Fibroblast of gingiva (primary cell): ENCODE measurements around the gene CDKN1B.

Experiments used
- DNase-seq: peaks from one replicate; pipeline ENCODE4 v3.0.0-alpha.2; 2011; ENCODE audit warnings: low read depth

CDKN1B gene

GRCh38 chr12:12701457-12701856 is 15.7 kb upstream of the CDKN1B start:
- DNase-seq = no peak

- peak; percentile 89 for DNase-seq
These were observed 12.5 kb upstream of the CDKN1B start for GRCh38 chr12:12704593-12705230.

DNA sequence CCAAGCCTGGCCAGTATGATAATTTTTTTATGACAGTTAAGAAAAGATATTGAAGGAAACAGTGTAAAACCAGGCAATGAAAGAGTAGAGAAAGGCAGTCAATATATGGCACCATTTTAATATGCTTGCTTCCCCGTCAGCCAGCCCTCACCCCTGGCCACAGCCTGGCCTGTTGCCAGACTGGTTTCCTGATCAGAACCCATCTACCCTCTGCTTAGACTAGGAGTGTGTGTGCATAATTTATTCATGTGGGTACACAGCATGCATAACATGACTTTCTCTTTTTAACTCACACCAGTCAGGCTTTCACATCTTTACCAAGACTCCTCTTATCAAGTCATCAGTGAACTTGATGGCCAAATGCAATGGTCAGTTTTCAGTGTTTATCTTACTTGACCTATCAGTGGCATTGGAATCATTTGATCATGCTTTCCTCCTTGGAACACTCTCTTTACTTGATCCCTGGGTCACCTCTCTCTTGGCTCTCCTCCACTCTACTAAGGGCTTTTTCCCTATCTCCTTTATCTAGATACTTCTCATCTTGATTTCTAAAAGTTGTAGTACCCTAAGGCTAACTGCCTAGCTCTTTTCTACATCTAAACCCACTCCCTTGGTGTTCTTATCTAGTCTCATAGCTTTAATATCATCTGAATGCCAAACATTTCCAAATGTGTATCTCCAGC is 11.2 kb upstream of the CDKN1B start:
- DNase-seq = no peak

- DNase-seq = no peak
These were observed 3.3 kb upstream of the CDKN1B start for GRCh38 chr12:12713932-12714275.

- DNase-seq = no peak
These were observed 2.7 kb upstream of the CDKN1B start for GRCh38 chr12:12714276-12715021.

DNA sequence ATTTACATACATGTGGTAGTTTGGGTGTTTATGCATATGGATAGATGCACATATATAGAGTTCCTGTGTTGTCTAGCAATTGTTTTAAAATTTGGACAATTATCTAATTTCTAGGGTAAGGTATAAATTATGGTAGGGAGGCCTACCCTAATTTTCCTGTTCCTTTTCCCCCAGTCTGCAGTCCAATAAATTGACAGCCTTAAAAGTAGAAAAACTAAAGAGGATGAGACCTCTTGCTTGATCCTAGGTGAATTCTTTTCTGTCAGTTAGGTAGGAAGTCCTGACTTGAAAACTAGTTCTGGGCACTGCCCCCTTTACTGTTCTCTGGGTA is 2.1 kb upstream of the CDKN1B start:
- no peak for DNase-seq

DNA sequence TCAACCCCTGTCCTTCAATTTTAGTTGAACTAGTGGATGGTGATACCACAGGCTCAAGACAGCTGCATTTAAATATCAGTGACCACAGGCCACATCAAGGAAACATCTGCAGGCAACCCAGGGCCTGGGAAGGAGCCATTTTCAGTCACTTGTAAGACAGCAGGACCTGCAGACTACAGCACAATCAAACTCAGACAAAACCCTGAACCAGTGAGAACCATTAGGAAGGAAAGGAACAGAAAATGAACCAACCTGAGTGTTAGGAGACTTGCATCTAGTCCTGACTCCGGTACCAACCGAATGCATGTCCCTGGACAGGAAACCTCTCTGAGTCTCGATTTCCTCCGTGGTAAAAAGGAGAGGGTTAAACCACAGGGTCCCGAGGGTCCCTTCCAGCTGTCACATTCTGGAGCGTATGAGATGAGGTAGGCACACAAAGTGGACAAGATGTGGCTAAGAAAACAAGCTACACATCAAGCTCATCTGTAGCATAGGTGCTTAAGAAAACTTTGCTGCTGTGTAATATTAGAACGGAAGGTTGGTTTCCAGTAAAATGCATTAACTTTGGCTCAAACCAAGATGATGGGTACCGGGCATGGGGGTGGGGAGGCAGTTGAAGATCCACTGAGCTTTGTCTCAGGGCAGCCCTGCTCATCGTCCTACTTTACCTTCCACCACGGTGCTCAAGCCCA is 1.6 kb upstream of the CDKN1B start:
- no peak for DNase-seq

GRCh38 chr12:12716151-12716792 is 896 bp upstream of the CDKN1B start:
- no peak for DNase-seq

GRCh38 chr12:12717586-12718380 is 615 bp downstream of the CDKN1B start:
- no peak for DNase-seq

GRCh38 chr12:12718381-12718759 is 1.2 kb downstream of the CDKN1B start:
- no peak for DNase-seq

DNA sequence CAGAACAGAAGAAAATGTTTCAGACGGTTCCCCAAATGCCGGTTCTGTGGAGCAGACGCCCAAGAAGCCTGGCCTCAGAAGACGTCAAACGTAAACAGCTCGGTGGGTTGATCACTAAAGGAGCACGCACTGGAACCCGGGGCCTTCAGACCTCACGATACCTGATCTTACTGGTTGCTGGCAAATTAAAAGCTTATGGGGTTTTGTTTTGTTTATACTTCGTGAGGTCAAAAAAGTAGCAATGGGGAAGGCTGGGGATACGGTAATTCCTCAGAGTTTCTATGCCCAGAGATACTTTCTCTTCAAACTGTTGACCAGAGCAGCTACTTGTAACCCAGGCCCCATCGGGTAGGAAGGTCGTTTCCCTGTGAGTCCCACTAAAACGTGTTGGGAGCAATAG is 1.7 kb downstream of the CDKN1B start:
- peak; percentile 64 for DNase-seq

- DNase-seq = no peak
These were observed 2.3 kb downstream of the CDKN1B start for GRCh38 chr12:12719496-12719895.

GRCh38 chr12:12720052-12720451 is 2.9 kb downstream of the CDKN1B start:
- no peak for DNase-seq

GRCh38 chr12:12720672-12721161 is 3.5 kb downstream of the CDKN1B start:
- DNase-seq = peak; percentile 50

DNA sequence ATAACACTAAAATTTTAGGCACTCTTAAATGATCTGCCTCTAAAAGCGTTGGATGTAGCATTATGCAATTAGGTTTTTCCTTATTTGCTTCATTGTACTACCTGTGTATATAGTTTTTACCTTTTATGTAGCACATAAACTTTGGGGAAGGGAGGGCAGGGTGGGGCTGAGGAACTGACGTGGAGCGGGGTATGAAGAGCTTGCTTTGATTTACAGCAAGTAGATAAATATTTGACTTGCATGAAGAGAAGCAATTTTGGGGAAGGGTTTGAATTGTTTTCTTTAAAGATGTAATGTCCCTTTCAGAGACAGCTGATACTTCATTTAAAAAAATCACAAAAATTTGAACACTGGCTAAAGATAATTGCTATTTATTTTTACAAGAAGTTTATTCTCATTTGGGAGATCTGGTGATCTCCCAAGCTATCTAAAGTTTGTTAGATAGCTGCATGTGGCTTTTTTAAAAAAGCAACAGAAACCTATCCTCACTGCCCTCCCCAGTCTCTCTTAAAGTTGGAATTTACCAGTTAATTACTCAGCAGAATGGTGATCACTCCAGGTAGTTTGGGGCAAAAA is 4.1 kb downstream of the CDKN1B start:
- DNase-seq = no peak

- no peak for DNase-seq
These were observed 4.8 kb downstream of the CDKN1B start for GRCh38 chr12:12721814-12722434.

DNA sequence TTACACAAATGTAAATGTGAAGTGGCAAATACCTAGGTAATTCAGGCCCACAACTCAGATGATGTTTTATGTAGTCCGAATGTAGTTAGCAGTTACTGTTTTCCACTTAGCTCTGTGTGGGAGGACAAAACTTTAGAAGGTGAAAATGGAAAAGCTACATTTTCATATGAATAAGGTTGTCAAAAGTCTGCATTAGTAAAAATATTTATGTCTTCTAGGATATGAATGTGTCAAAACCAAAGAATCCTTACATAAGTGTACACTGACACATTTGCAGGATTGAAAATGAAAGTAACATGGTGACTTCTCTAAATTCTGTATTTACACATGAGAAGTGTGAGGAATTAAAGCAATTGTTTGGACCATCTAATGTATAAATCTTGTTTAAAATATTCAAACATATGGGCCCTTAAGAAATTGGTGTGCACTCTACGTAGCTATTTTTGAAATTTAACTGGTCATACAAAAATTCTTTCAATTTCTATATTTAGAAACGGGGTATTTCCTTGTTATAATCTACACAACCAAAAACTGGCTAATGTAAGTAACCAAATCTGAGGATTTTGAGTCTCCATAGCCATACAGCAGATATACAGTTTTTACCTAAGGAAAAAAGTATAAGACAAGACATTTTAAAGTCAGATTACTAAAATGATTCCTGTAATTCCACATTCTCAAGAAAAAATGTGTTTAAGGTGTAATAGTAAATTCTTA is 5.4 kb downstream of the CDKN1B start:
- DNase-seq = peak; percentile 24

DNA sequence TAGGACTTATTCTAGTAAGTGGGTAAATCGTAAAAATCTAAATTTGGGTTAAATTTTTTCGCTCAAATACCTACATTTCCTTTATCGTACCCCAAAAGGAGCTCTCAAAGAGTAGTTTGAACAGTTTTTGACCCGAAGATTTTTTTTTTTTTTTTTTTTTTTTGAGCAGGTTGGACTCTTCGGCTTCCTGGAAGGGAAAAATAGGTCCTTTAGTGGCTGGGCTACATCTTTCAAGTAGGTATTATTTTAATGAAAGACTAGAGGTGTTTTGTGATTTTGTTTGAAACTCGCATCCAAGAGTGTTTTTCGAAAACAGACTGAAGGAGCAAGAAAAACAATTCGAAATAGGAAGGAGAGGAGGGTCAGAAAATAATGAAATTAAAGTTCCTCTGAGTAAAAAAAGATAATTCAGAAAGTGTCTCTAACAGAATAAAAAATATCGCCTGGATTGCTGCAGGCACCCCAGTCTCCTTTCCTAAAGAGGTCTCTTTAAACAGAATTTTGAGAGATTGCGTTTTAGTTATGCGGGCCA is 6.0 kb downstream of the CDKN1B start:
- no peak for DNase-seq

- DNase-seq = no peak
These were observed 6.7 kb downstream of the CDKN1B start for GRCh38 chr12:12723681-12724420.
